Thyroid gland (tissue), 4 donors: ENCODE data around the gene ACVR1.

ENCODE experiments used
- CTCF ChIP-seq, 6 experiments: fragments of 200-600 bp in 3 of 6; fragments of 450-650 bp in 3 of 6; sonication (generic) in 3 of 6; IDR thresholded peaks; one replicate each; pipeline ENCODE4 v1.5.1; 2016 to 2019; ENCODE audit warnings: antibody characterized with exemption in 6 of 6, mild to moderate bottlenecking in 2 of 6, inconsistent platforms in 1 of 6, moderate library complexity in 1 of 6
- POLR2A ChIP-seq, 2 donors: fragments of 450-650 bp; IDR thresholded peaks; one replicate each; pipeline ENCODE4 v1.6.1; 2017; ENCODE audit warnings: antibody characterized with exemption in 2 of 2, mild to moderate bottlenecking in 2 of 2, moderate library complexity in 1 of 2

- TF ChIP-seq POLR2A (IDR thresholded peaks at IDR 0.05), result no peak
- TF ChIP-seq CTCF (IDR thresholded peaks at IDR 0.05), result no peak
Measured at GRCh38 chr2:157819761-157820160, 56.4 kb downstream of the ACVR1 start.
